Heart right ventricle (tissue), 16 donors: ENCODE results near the gene ZNF609. TPM values are rescaled to one million over a fixed set of nuclear protein-coding genes. Genes with fewer than 3 reads are reported as not detected.

Experiments used
- ATAC-seq, 8 donors: fragments of 200-7000 bp; cut with Tn5 transposase; one replicate each; pipeline ENCODE4 v1.9.1; 2020; ENCODE audit warnings: mild to moderate bottlenecking in 8 of 8, moderate library complexity in 8 of 8, moderate number of reproducible peaks in 1 of 8
- DNase-seq, 2 donors: peaks; one replicate each; pipeline ENCODE4 v3.0.0-alpha.2; 2020
- H3K27ac ChIP-seq, 10 donors: fragments of 200-600 bp; sonication (generic) in 2 of 10; one replicate each; pipeline versions ENCODE4 v1.5.0 to v1.8.0; 2020 to 2022; ENCODE audit warnings: mild to moderate bottlenecking in 3 of 10
- H3K27me3 ChIP-seq, 7 donors: fragments of 200-600 bp; one replicate each; pipeline ENCODE4 v1.8.0; 2021 to 2022; ENCODE audit warnings: mild to moderate bottlenecking in 2 of 7
- H3K36me3 ChIP-seq, 9 donors: fragments of 200-600 bp; sonication (generic) in 1 of 9; one replicate each; pipeline versions ENCODE4 v1.5.0 to v1.8.0; 2020 to 2022; ENCODE audit warnings: mild to moderate bottlenecking in 2 of 9
- H3K4me1 ChIP-seq, 9 donors: fragments of 200-600 bp; sonication (generic) in 1 of 9; one replicate each; pipeline versions ENCODE4 v1.5.0 to v1.8.0; 2020 to 2022; ENCODE audit warnings: mild to moderate bottlenecking in 4 of 9
- H3K4me3 ChIP-seq, 10 donors: fragments of 200-600 bp; sonication (generic) in 2 of 10; one replicate each; pipeline versions ENCODE4 v1.5.0 to v1.8.0; 2020 to 2022; ENCODE audit warnings: mild to moderate bottlenecking in 7 of 10, moderate library complexity in 2 of 10
- H3K9me3 ChIP-seq, 11 donors: fragments of 200-600 bp in 10 of 11; sonication (generic) in 2 of 11; one replicate each; pipeline versions ENCODE4 v1.5.0 to v1.8.0; 2013 to 2022; ENCODE audit warnings: mild to moderate bottlenecking in 2 of 11, control low read depth in 1 of 11, moderate library complexity in 1 of 11
- CTCF ChIP-seq, 9 donors: fragments of 200-600 bp; sonication (generic) in 2 of 9; IDR thresholded peaks; one replicate each; pipeline versions ENCODE4 v1.5.0 to v1.8.0; 2021 to 2022; ENCODE audit warnings: antibody characterized with exemption in 9 of 9, mild to moderate bottlenecking in 5 of 9, moderate library complexity in 1 of 9
- WGBS, 2 donors: extraction: QIAGEN DNeasy Blood & Tissue Kit; methylation state at CpG; one replicate each; pipeline ENCODE4 v1.1.7; 2013; ENCODE audit warnings: inconsistent platforms in 1 of 2; 5-methylcytosine and 5-hydroxymethylcytosine counted together
- intact Hi-C, 10 donors: fragments of 100-400 bp; cut with DNase I; formaldehyde crosslinking; loops; one replicate each; pipeline versions ENCODE4 v1.11.1 to v1.14.2; 2022
- polyA plus RNA-seq, 2 donors: library from polyadenylated mRNA; stranded (reverse); fragments of 200-250 nt; gene quantifications; one replicate each; pipeline ENCODE4 v1.2.3, GENCODE V29; 2013
- total RNA-seq, 10 donors: library from RNA; stranded (reverse); fragmentation: NEBNext Ultra II Directional in 3 of 10; extraction: Animal tissue kit (Norgen Biotek cat#: 25700) in 3 of 10; gene quantifications; one replicate each; pipeline versions ENCODE4 v1.2.1 to v1.2.4, GENCODE V29; 2021 to 2023
- donor health status: Arrhythmogenic right ventricular cardiomyopathy.
- donor health status: ischemic (EF 13 %, LVEDD 7.1; RV severe dilation, severe dysfunction).
- donor health status: healthy with polysubstance abuse.
- donor health status: DM: no; HTN: yes; CAD: no.
- donor health status: DM: no; HTN: no; CAD: no.
- donor health status: ischemic (EF 25% LVEDD 6.9; RV normal size, moderate dysfunction).
- donor health status: ischemic (EF 25% LVEDD 5.7; RV mildly dilated, moderate dysfunction).
- donor health status: healthy.
- donor health status: DM: yes; HTN: yes; CAD: no.
- donor health status: Ischemic cardiomyopathy.
- donor health status: ischemic (EF 35%, LVEDD 5.7; RV mildly dilated, moderate dysfunction).
- donor health status: nonischemic (EF 11% LVEDD 7.7; RV severe dilation, severe dysfunction).
- donor health status: DM: yes; HTN: yes; CAD: no.
- donor health status: PGD.
- donor health status: ischemic (EF 29% LVEDD 5.4; RV normal size, mild dysfunction).
- donor health status: nonischemic (EF 23%, LVEDD 6.1; RV moderate dilation, normal function).

ZNF609 gene
- total and polyA plus RNA-seq, 12 donors: 4.0 to 19.2 (median 15.8) TPM

- peak overlapping the region in 1 of 10 donors; percentile 3 for H3K27ac ChIP-seq
- 78 to 79% methylated on average over 1 of the region's 1 CpG for WGBS, 2 donors
- ATAC-seq: no peak
These were observed 159.8 kb downstream of the ZNF609 start for GRCh38 chr15:64619880-64620839.

GRCh38 chr15:64621056-64621455, 160.7 kb downstream of the ZNF609 start:
- H3K9me3 ChIP-seq: no peaks in the 10 kb centered on the region
- WGBS, 2 donors: 93 to 97% methylated on average over 3 of the region's 3 CpGs
- H3K27me3 ChIP-seq: no peaks in the 10 kb centered on the region
- intact Hi-C loops: no loop called here
- H3K4me1 ChIP-seq: peaks cover 0 to 63% (median 22%) of the 10 kb centered on the region in 9 donors
- DNase-seq (no peak), ATAC-seq (no peak)
- peaks cover 0 to 19% (median 0%) of the 10 kb centered on the region in 9 donors for H3K36me3 ChIP-seq
- TF ChIP-seq CTCF (IDR thresholded peaks at IDR 0.05): no peak
- H3K4me3 ChIP-seq: no peak overlapping the region
- no peak overlapping the region for H3K27ac ChIP-seq

More at GRCh38 chr15:64619880-64620839, 159.8 kb downstream of the ZNF609 start:
- intact Hi-C loops: no loop called here
- TF ChIP-seq CTCF (IDR thresholded peaks at IDR 0.05): no peak
- Histone ChIP-seq H3K4me1 (peaks cover 0 to 62% (median 22%) of the 10 kb centered on the region in 9 donors), H3K4me3 (no peak overlapping the region), H3K9me3 (no peaks in the 10 kb centered on the region), H3K27me3 (no peaks in the 10 kb centered on the region), H3K36me3 (peaks cover 0 to 19% (median 0%) of the 10 kb centered on the region in 9 donors)
- no peak for DNase-seq

GRCh38 chr15:64622410-64623260, 162.3 kb downstream of the ZNF609 start:
- no peak for TF ChIP-seq CTCF (IDR thresholded peaks at IDR 0.05)
- ATAC-seq (peak in 3 of 8 donors; percentile 27 to 31 (median 27)), DNase-seq (no peak)
- H3K36me3 ChIP-seq: peaks cover 0 to 25% (median 0%) of the 10 kb centered on the region in 9 donors
- no peaks in the 10 kb centered on the region for H3K27me3 ChIP-seq
- H3K4me1 ChIP-seq: peaks cover 0 to 63% (median 22%) of the 10 kb centered on the region in 9 donors
- H3K9me3 ChIP-seq: no peaks in the 10 kb centered on the region
- intact Hi-C loops: no loop called here
- peak overlapping the region in 1 of 10 donors; percentile 61 for H3K27ac ChIP-seq
- no peak overlapping the region for H3K4me3 ChIP-seq
- 63 to 74% methylated on average over 7 of the region's 7 CpGs for WGBS, 2 donors
